Natural killer cell (primary cell): Measurements from ENCODE around the gene USP36. TPM values are rescaled to one million over a fixed set of nuclear protein-coding genes. Genes with fewer than 3 reads are reported as not detected.

Source experiments
- ATAC-seq, 3 donors: fragments of 150-1000 bp in 2 of 3; fragments of 200-7000 bp in 1 of 3; cut with Tn5 transposase; 1 replicate in 1 of 3; 2 replicates in 2 of 3; pipeline ENCODE4 v1.10.0; 2021; ENCODE audit warnings: mild to moderate bottlenecking in 2 of 3, moderate library complexity in 2 of 3
- DNase-seq, 2 donors: peaks; one replicate each; pipeline versions ENCODE4 v3.0.0 to v3.0.0-alpha.2; 2013 to 2021; ENCODE audit warnings: mixed read lengths in 1 of 2
- H3K27ac ChIP-seq: one replicate; pipeline ENCODE4 v1.5.1; 2013; ENCODE audit warnings: mild to moderate bottlenecking, low read length
- H3K27me3 ChIP-seq: one replicate; pipeline ENCODE4 v1.6.1; 2013; ENCODE audit warnings: low read length; ENCODE audit not compliant: control insufficient read depth, insufficient read depth
- H3K36me3 ChIP-seq: one replicate; pipeline ENCODE4 v1.6.1; 2013; ENCODE audit warnings: low read length; ENCODE audit not compliant: control insufficient read depth, insufficient read depth
- H3K4me1 ChIP-seq: one replicate; pipeline ENCODE4 v1.6.1; 2013; ENCODE audit warnings: low read length; ENCODE audit not compliant: control insufficient read depth, insufficient read depth
- H3K4me3 ChIP-seq: one replicate; pipeline ENCODE4 v1.5.1; 2013; ENCODE audit warnings: low read length
- H3K9me3 ChIP-seq: one replicate; pipeline ENCODE4 v1.6.1; 2013; ENCODE audit warnings: low read length; ENCODE audit not compliant: control insufficient read depth, insufficient read depth
- H3K27ac Mint-ChIP-seq, 2 donors: one replicate each; pipeline ENCODE4 v1.8.0; 2022; ENCODE audit warnings: mild to moderate bottlenecking in 2 of 2, mixed read lengths in 2 of 2, moderate library complexity in 1 of 2
- H3K27me3 Mint-ChIP-seq, 2 donors: one replicate each; pipeline ENCODE4 v1.8.0; 2022; ENCODE audit warnings: low read depth in 2 of 2, mixed read lengths in 2 of 2
- H3K36me3 Mint-ChIP-seq: one replicate; pipeline ENCODE4 v1.8.0; 2022; ENCODE audit warnings: mixed read lengths
- H3K4me1 Mint-ChIP-seq, 2 donors: one replicate each; pipeline ENCODE4 v1.8.0; 2022; ENCODE audit warnings: mixed read lengths in 2 of 2
- H3K4me3 Mint-ChIP-seq: one replicate; pipeline ENCODE4 v1.8.0; 2022; ENCODE audit warnings: mild to moderate bottlenecking, moderate library complexity, mixed read lengths
- H3K9me3 Mint-ChIP-seq, 2 donors: one replicate each; pipeline ENCODE4 v1.8.0; 2022; ENCODE audit warnings: mixed read lengths in 2 of 2
- CTCF ChIP-seq: fragments of 200-600 bp; IDR thresholded peaks from one replicate; pipeline ENCODE4 v1.8.0; 2022; ENCODE audit warnings: antibody characterized with exemption
- WGBS: methylation state at CpG from one replicate; pipeline ENCODE4 v1.1.7; 2013; ENCODE audit warnings: missing lambda C conversion rate; ENCODE audit not compliant: insufficient coverage; 5-methylcytosine and 5-hydroxymethylcytosine counted together
- intact Hi-C: fragments of 100-400 bp; cut with micrococcal nuclease; formaldehyde crosslinking; loops from one replicate; pipeline ENCODE4 v1.14.2; 2022
- total RNA-seq, 4 donors: library from RNA; stranded (reverse); fragments of 120-200 nt in 1 of 4; gene quantifications; one replicate each; pipeline versions ENCODE4 v1.2.3 to v1.2.4, GENCODE V29; 2013 to 2022

USP36 gene
- total RNA-seq, 3 donors from 2014 or later (not counting 1 experiment from before 2014, with no cell fraction given): 241 to 304 (median 270) TPM

DNA sequence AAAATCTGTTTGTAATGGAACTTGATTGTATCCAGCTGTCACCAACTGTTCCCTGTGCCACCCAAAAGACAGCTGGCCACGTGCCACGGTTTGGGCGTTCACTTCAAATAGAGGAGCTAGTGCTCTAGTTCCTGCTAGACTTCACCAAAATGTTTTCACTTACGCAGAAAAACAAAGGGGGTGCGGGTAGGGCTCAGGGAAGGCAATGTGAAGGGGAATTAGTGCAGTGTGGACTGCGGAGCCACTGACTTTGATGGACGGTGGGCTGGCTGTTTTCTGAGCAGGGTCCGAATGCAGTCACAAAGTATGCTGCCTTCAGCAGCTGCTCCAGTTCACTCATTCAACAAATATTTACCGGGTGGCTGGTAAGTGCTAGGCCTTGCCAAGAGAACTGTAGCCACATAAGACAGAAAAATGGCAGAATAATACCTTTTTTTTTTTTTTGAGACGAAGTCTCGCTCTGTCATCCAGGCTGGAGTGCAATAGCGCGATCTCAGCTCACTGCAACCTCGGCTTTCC, 50.9 kb downstream of the USP36 start:
- H3K4me3 Mint-ChIP-seq: peak overlapping the region; percentile 47
- 63% methylated on average over 14 of the region's 14 CpGs for WGBS
- peak overlapping the region; percentile 83 to 86 for H3K27ac Mint-ChIP-seq
- H3K36me3 Mint-ChIP-seq: no peaks in the 10 kb centered on the region
- H3K27me3 ChIP-seq: no peaks in the 10 kb centered on the region
- TF ChIP-seq CTCF: no peak
- peak; percentile 50 to 71 (median 62) for ATAC-seq
- no peaks in the 10 kb centered on the region for H3K9me3 ChIP-seq
- H3K4me1 Mint-ChIP-seq: peaks cover 67 to 75% of the 10 kb centered on the region in 2 donors
- peaks cover 5% of the 10 kb centered on the region for H3K36me3 ChIP-seq
- peak in 1 of 2 donors; percentile 84 for DNase-seq
- no peaks in the 10 kb centered on the region for H3K9me3 Mint-ChIP-seq
- no peak overlapping the region for H3K4me3 ChIP-seq
- H3K27me3 Mint-ChIP-seq: no peaks in the 10 kb centered on the region
- H3K27ac ChIP-seq: peak overlapping the region; percentile 71
- H3K4me1 ChIP-seq: peaks cover 87% of the 10 kb centered on the region
- intact Hi-C loops: loop anchor here (5.0 kb wide), 1 partner anchor 48 kb away; no protein-coding TSS in a partner anchor

GRCh38 chr17:78789149-78789662, 51.4 kb downstream of the USP36 start:
- DNase-seq (no peak), ATAC-seq (peak; percentile 59 to 65 (median 62))
- H3K4me3 Mint-ChIP-seq: peak overlapping the region; percentile 56
- no peaks in the 10 kb centered on the region for H3K27me3 ChIP-seq
- no peaks in the 10 kb centered on the region for H3K9me3 Mint-ChIP-seq
- peaks cover 87% of the 10 kb centered on the region for H3K4me1 ChIP-seq
- peaks cover 65 to 72% of the 10 kb centered on the region in 2 donors for H3K4me1 Mint-ChIP-seq
- intact Hi-C loops: loop anchor here (5.0 kb wide), 1 partner anchor 48 kb away; no protein-coding TSS in a partner anchor
- peak overlapping the region; percentile 83 to 86 for H3K27ac Mint-ChIP-seq
- TF ChIP-seq CTCF: no peak
- H3K36me3 ChIP-seq: peaks cover 5% of the 10 kb centered on the region
- no peaks in the 10 kb centered on the region for H3K36me3 Mint-ChIP-seq
- no peaks in the 10 kb centered on the region for H3K27me3 Mint-ChIP-seq
- 83% methylated on average over 5 of the region's 5 CpGs for WGBS
- H3K9me3 ChIP-seq: no peaks in the 10 kb centered on the region
- H3K27ac ChIP-seq: peak overlapping the region; percentile 71
- H3K4me3 ChIP-seq: no peak overlapping the region

GRCh38 chr17:78788451-78788850, 52.2 kb downstream of the USP36 start:
- Mint-ChIP-seq H3K27ac (peak overlapping the region; percentile 48 to 86), H3K9me3 (no peaks in the 10 kb centered on the region), H3K36me3 (no peaks in the 10 kb centered on the region), H3K4me3 (peak overlapping the region; percentile 57), H3K4me1 (peaks cover 65 to 72% of the 10 kb centered on the region in 2 donors), H3K27me3 (no peaks in the 10 kb centered on the region)
- Histone ChIP-seq H3K4me3 (no peak overlapping the region), H3K36me3 (peaks cover 5% of the 10 kb centered on the region), H3K27ac (peak overlapping the region; percentile 43), H3K4me1 (peaks cover 87% of the 10 kb centered on the region), H3K9me3 (no peaks in the 10 kb centered on the region), H3K27me3 (no peaks in the 10 kb centered on the region)
- intact Hi-C loops: loop anchor here (5.0 kb wide), 1 partner anchor 49 kb away; no protein-coding TSS in a partner anchor
- no peak for ATAC-seq
- no peak for DNase-seq
- WGBS: over 99% methylated on average over 7 of the region's 7 CpGs
- no peak for TF ChIP-seq CTCF
